Ishikawa (cell line): Measurements from ENCODE around the gene ABCG1.

ENCODE experiments used
- CEBPB ChIP-seq: IDR thresholded peaks from 2 replicates; pipeline ENCODE4 v1.6.1; 2012
- CREB1 ChIP-seq: IDR thresholded peaks from 2 replicates; pipeline ENCODE4 v1.6.1; 2012; ENCODE audit warnings: low read depth
- EGR1 ChIP-seq: IDR thresholded peaks from 2 replicates; pipeline ENCODE4 v1.6.1; 2012
- EP300 ChIP-seq: IDR thresholded peaks from 2 replicates; pipeline ENCODE4 v1.6.1; 2012; ENCODE audit warnings: borderline replicate concordance
- FOXM1 ChIP-seq: IDR thresholded peaks from 2 replicates; pipeline ENCODE4 v1.6.1; 2012; ENCODE audit warnings: low read depth, borderline replicate concordance
- NFIC ChIP-seq: IDR thresholded peaks from 2 replicates; pipeline ENCODE4 v1.6.1; 2012
- RAD21 ChIP-seq: IDR thresholded peaks from 2 replicates; pipeline ENCODE4 v1.6.1; 2012; ENCODE audit warnings: low read depth
- TAF1 ChIP-seq: IDR thresholded peaks from 2 replicates; pipeline ENCODE4 v1.6.1; 2012; ENCODE audit warnings: low read depth, mild to moderate bottlenecking
- TCF12 ChIP-seq: IDR thresholded peaks from 2 replicates; pipeline ENCODE4 v1.6.1; 2012; ENCODE audit warnings: low read depth
- TEAD4 ChIP-seq: IDR thresholded peaks from 2 replicates; pipeline ENCODE4 v1.6.1; 2012
- YY1 ChIP-seq: IDR thresholded peaks from 2 replicates; pipeline ENCODE4 v1.6.1; 2012; ENCODE audit warnings: low read depth
- ZBTB7A ChIP-seq: IDR thresholded peaks from 2 replicates; pipeline ENCODE4 v1.6.1; 2012; ENCODE audit warnings: low read depth
- TF ChIP-seq, protein P1 (sequence below): IDR thresholded peaks from 2 replicates; pipeline ENCODE4 v1.6.1; 2012; ENCODE audit warnings: low read depth, mild to moderate bottlenecking
- TF ChIP-seq, protein P2 (sequence below): IDR thresholded peaks from 2 replicates; pipeline ENCODE4 v1.6.1; 2012
- TF ChIP-seq, protein P3 (sequence below): IDR thresholded peaks from 2 replicates; pipeline ENCODE4 v1.6.1; 2012

ABCG1 gene

DNA sequence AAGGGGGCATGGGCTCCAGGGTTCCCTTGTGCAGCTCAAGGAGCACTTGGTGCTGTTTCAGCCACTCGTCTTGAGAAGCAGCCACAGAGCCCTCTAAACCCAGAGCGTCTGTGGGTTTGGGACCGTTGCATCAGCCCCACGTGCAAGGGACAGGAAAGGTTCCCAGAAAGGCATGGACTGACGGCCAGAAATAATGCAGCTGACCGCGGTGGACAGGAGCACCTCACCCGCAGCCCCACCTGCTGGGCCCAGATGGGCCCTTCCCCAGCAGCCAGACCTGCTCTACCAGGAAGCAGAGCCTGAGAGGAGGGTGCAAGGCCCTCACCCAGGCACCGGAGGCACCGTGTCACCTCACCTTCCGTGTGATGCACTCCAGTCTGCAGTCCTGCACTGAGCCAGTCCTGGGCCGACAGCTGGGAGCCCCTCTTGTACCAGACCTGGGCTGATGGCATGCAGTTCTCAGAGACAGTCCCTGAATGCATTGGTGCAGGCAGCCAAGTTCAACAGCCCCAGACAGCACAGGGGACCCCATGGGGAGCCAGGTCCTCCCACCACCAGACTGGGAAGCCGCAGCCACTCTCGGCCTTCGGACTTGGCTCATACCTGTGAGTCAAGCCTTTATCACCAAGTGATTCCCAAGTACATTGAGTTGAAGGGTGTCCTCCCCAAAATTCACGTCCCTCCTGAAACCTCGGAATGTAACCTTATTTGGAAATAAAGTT is 101.1 kb downstream of the ABCG1 start:
- no peak for TF ChIP-seq TAF1
- TF ChIP-seq, protein P1, sequence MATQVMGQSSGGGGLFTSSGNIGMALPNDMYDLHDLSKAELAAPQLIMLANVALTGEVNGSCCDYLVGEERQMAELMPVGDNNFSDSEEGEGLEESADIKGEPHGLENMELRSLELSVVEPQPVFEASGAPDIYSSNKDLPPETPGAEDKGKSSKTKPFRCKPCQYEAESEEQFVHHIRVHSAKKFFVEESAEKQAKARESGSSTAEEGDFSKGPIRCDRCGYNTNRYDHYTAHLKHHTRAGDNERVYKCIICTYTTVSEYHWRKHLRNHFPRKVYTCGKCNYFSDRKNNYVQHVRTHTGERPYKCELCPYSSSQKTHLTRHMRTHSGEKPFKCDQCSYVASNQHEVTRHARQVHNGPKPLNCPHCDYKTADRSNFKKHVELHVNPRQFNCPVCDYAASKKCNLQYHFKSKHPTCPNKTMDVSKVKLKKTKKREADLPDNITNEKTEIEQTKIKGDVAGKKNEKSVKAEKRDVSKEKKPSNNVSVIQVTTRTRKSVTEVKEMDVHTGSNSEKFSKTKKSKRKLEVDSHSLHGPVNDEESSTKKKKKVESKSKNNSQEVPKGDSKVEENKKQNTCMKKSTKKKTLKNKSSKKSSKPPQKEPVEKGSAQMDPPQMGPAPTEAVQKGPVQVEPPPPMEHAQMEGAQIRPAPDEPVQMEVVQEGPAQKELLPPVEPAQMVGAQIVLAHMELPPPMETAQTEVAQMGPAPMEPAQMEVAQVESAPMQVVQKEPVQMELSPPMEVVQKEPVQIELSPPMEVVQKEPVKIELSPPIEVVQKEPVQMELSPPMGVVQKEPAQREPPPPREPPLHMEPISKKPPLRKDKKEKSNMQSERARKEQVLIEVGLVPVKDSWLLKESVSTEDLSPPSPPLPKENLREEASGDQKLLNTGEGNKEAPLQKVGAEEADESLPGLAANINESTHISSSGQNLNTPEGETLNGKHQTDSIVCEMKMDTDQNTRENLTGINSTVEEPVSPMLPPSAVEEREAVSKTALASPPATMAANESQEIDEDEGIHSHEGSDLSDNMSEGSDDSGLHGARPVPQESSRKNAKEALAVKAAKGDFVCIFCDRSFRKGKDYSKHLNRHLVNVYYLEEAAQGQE: no peak
- no peak for TF ChIP-seq EP300
- TF ChIP-seq RAD21: no peak
- no peak for TF ChIP-seq CEBPB
- TF ChIP-seq, protein P2, sequence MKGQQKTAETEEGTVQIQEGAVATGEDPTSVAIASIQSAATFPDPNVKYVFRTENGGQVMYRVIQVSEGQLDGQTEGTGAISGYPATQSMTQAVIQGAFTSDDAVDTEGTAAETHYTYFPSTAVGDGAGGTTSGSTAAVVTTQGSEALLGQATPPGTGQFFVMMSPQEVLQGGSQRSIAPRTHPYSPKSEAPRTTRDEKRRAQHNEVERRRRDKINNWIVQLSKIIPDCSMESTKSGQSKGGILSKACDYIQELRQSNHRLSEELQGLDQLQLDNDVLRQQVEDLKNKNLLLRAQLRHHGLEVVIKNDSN: no peak
- no peak for TF ChIP-seq CREB1
- no peak for TF ChIP-seq FOXM1
- TF ChIP-seq, protein P3, sequence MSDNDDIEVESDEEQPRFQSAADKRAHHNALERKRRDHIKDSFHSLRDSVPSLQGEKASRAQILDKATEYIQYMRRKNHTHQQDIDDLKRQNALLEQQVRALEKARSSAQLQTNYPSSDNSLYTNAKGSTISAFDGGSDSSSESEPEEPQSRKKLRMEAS: no peak
- no peak for TF ChIP-seq NFIC
- TF ChIP-seq ZBTB7A: no peak
- no peak for TF ChIP-seq YY1
- TF ChIP-seq EGR1: no peak
- no peak for TF ChIP-seq TEAD4

DNA sequence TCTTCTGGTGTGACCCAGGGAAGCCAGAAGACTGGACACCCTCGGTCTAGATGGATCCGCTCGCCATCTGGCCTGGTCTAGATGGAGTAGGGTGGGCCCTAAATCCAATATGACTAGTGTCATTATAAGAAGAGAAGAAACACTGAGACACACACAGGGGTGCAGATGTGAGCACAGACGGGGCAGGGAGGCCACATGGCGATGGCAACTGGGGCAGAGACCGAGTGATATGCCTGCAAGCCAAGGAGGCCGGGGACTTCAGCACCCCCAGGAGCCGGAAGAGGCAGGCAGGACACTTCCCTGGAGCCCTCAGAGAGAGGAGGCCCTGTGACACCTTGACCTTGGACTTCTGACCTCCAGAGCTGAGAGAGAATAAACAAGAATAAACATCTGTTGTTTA is 101.9 kb downstream of the ABCG1 start:
- TF ChIP-seq, protein P2: no peak
- no peak for TF ChIP-seq TAF1
- no peak for TF ChIP-seq TEAD4
- no peak for TF ChIP-seq TCF12
- no peak for TF ChIP-seq CEBPB
- TF ChIP-seq YY1: no peak
- TF ChIP-seq RAD21: no peak
- no peak for TF ChIP-seq NFIC
- no peak for TF ChIP-seq ZBTB7A
- TF ChIP-seq, protein P3: no peak
- TF ChIP-seq, protein P1: no peak
- no peak for TF ChIP-seq CREB1
- no peak for TF ChIP-seq EP300
- TF ChIP-seq FOXM1: no peak
- no peak for TF ChIP-seq EGR1

DNA sequence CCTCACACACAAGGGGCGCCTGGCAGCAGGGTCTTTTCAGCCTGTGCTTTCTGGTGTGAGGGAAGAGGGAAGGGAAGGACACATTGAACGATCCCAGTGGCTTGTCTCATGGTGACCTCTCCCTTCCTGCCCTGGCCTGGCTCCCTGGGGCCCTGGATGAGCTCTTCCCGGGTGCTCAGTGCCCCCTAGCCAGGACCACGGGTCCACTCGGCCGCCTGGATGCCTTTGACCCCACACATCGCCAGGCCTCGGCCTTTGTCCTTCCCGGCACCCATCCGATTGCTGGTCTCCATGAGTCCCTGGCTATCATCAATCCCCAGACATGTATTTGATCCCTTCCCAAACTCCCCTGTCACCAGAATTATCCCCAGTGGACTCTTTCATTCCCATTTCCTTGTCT is 102.3 kb downstream of the ABCG1 start:
- TF ChIP-seq EGR1: no peak
- TF ChIP-seq, protein P2: no peak
- TF ChIP-seq EP300: no peak

DNA sequence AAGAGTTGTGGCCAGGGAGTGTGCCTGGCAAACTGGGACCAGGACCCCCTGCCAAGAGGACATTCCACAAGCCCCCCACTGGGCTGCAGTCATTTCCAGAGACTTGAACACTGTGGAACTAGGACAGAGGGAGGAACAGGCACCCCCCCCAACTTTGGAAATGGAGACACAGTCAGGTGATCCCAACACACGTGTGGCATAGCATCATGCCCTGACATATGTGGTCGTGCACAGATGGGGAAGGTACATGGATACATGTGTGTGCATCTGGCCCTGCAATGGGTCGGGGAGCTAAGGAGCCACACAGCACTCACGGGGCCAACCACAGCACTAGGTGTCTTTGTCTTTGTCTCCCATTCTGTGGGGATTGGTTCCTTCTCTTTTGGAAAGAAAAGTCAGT is 102.9 kb downstream of the ABCG1 start:
- TF ChIP-seq CEBPB: no peak
- TF ChIP-seq, protein P1: no peak
- TF ChIP-seq FOXM1: no peak
- no peak for TF ChIP-seq EGR1
- TF ChIP-seq NFIC: no peak
- no peak for TF ChIP-seq TEAD4
- no peak for TF ChIP-seq TAF1
- TF ChIP-seq YY1: no peak
- no peak for TF ChIP-seq ZBTB7A
- TF ChIP-seq EP300: no peak
- TF ChIP-seq TCF12: no peak
- TF ChIP-seq CREB1: no peak
- TF ChIP-seq, protein P3: no peak
- no peak for TF ChIP-seq RAD21
- TF ChIP-seq, protein P2: no peak
